ENCODE measurements around the gene SMPD1.

GRCh38 chr11:6402561-6402981 lies 12.3 kb downstream of the SMPD1 start:
- TF ChIP-seq REST (IDR thresholded peaks at IDR 0.05; ENCODE audit: insufficient read depth in 1 of 2, low read depth in 2 of 2, low read length in 2 of 2) = no peak
- no peak for TF ChIP-seq POLR2AphosphoS5 (IDR thresholded peaks at IDR 0.05; ENCODE audit: low read depth, low read length)
- TF ChIP-seq TAF1 (IDR thresholded peaks at IDR 0.05; ENCODE audit: borderline replicate concordance, insufficient read depth, low read length) = no peak
- no peak for TF ChIP-seq SIN3A (IDR thresholded peaks at IDR 0.05; ENCODE audit: borderline replicate concordance, insufficient read depth, low read length)

Measured in PFSK-1 (cell line).